Testis (tissue), 2 donors: ENCODE measurements around the gene TTC17.
"Not testable (repeated sequence)": the region's sequence is repeated elsewhere in the genome, so short reads cannot be mapped to it uniquely, and the experiment has no call there.

Experiments used
- POLR2A ChIP-seq: fragments of 450-650 bp; IDR thresholded peaks from one replicate; pipeline ENCODE4 v1.6.1; 2017; ENCODE audit warnings: antibody characterized with exemption, mild to moderate bottlenecking, moderate library complexity
- TF ChIP-seq, protein P1 (sequence below), 3 experiments: fragments of 450-650 bp in 2 of 3; fragments of 200-600 bp in 1 of 3; sonication (generic) in 1 of 3; IDR thresholded peaks; one replicate each; pipeline ENCODE4 v1.5.1; 2016 to 2019; ENCODE audit warnings: antibody characterized with exemption in 3 of 3, mild to moderate bottlenecking in 2 of 3, moderate library complexity in 1 of 3

DNA sequence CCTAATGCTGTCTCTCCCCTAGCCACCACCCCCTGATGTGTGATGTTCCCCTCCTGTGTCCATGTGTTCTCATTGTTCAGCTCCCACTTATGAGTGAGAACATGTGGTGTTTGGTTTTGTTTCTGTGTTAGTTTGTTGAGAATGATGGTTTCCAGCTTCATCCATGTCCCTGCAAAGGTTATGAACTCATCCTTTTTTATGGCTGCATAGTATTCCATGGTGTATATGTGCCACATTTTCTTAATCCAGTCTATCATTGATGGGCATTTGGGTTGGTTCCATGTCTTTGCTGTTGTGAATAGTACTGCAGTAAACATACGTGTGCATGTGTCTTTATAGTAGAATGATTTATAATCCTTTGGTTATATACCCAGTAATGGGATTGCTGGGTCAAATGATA lies 72.2 kb downstream of the TTC17 start:
- TF ChIP-seq, protein P1, sequence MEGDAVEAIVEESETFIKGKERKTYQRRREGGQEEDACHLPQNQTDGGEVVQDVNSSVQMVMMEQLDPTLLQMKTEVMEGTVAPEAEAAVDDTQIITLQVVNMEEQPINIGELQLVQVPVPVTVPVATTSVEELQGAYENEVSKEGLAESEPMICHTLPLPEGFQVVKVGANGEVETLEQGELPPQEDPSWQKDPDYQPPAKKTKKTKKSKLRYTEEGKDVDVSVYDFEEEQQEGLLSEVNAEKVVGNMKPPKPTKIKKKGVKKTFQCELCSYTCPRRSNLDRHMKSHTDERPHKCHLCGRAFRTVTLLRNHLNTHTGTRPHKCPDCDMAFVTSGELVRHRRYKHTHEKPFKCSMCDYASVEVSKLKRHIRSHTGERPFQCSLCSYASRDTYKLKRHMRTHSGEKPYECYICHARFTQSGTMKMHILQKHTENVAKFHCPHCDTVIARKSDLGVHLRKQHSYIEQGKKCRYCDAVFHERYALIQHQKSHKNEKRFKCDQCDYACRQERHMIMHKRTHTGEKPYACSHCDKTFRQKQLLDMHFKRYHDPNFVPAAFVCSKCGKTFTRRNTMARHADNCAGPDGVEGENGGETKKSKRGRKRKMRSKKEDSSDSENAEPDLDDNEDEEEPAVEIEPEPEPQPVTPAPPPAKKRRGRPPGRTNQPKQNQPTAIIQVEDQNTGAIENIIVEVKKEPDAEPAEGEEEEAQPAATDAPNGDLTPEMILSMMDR (IDR thresholded peaks at IDR 0.05), result not testable (repeated sequence)
- not testable (repeated sequence) for TF ChIP-seq POLR2A
